ENCODE measurements around the gene SLC22A7. TPM values are rescaled to one million over a fixed set of nuclear protein-coding genes. Genes with fewer than 3 reads are reported as not detected.
A peak's percentile ranks its signal among the peaks of the same experiment; 100 is the strongest.

SLC22A7 gene
- total and polyA plus RNA-seq, 4 donors, result 143 to 495 (median 228) TPM

GRCh38 chr6:43274916-43275597 is 23.0 kb upstream of the SLC22A7 start:
- Histone ChIP-seq H3K36me3 (ENCODE audit: control insufficient read depth in 4 of 4, insufficient read depth in 3 of 4, low read depth in 1 of 4, low read length in 3 of 4) (no peaks in the 10 kb centered on the region), H3K27me3 (ENCODE audit: control insufficient read depth in 4 of 4, insufficient read depth in 4 of 4, low read length in 3 of 4) (no peaks in the 10 kb centered on the region), H3K27ac (ENCODE audit: low read depth in 1 of 2, low read length in 2 of 2) (peak overlapping the region; percentile 86 to 90), H3K4me1 (ENCODE audit: control insufficient read depth in 4 of 4, insufficient read depth in 4 of 4, low read length in 3 of 4) (peaks cover 44 to 87% (median 72%) of the 10 kb centered on the region in 4 donors), H3K4me3 (ENCODE audit: low read depth in 1 of 3, low read length in 3 of 3) (peak overlapping the region; percentile 27 to 74 (median 68)), H3K9me3 (ENCODE audit: control insufficient read depth in 4 of 4, low read length in 3 of 4) (no peaks in the 10 kb centered on the region), H3K9ac (ENCODE audit: low read depth in 1 of 2, low read length in 2 of 2) (peak overlapping the region in 1 of 2 donors; percentile 55)
- WGBS, result 2% methylated on average over 65 of the region's 65 CpGs
- TF ChIP-seq ZBTB33 (IDR thresholded peaks at IDR 0.05), result no peak
- no peak for TF ChIP-seq TAF1 (conservative IDR thresholded peaks at IDR 0.05)
- peak in 1 of 2 donors; percentile 9 for TF ChIP-seq RAD21 (IDR thresholded peaks at IDR 0.05)
- TF ChIP-seq MAX (IDR thresholded peaks at IDR 0.05), result no peak
- TF ChIP-seq SP1 (IDR thresholded peaks at IDR 0.05), result peak; percentile 67
- TF ChIP-seq REST (IDR thresholded peaks at IDR 0.05), result no peak
- TF ChIP-seq ATF3 (IDR thresholded peaks at IDR 0.05), result no peak
- TF ChIP-seq FOXA2 (IDR thresholded peaks at IDR 0.05), result no peak
- peak; percentile 46 to 50 for TF ChIP-seq RXRA (IDR thresholded peaks at IDR 0.05)
- TF ChIP-seq HNF4G (IDR thresholded peaks at IDR 0.05), result peak; percentile 16
- no peak for TF ChIP-seq CTCF (IDR thresholded peaks at IDR 0.05; ENCODE audit: low read depth, low read length, missing input control)
- peak; percentile 43 to 66 for TF ChIP-seq HNF4A (conservative IDR thresholded peaks at IDR 0.05)
- TF ChIP-seq EGR1 (IDR thresholded peaks at IDR 0.05; ENCODE audit: low read depth in 2 of 2), result peak; percentile 88 to 97
- TF ChIP-seq FOXA1 (IDR thresholded peaks at IDR 0.05), result no peak
- TF ChIP-seq NR2F2 (IDR thresholded peaks at IDR 0.05), result no peak
- DNase-seq (ENCODE audit: low spot score), result peak; percentile 77

All from liver (tissue), 9 donors.